Large intestine (tissue), 3 donors: ENCODE measurements around the gene RAPGEF6. TPM values are rescaled to one million over a fixed set of nuclear protein-coding genes. Genes with fewer than 3 reads are reported as not detected.

Source experiments
- DNase-seq, 2 donors: peaks; one replicate each; pipeline versions ENCODE4 v3.0.0 to v3.0.0-alpha.2; 2013
- H3K27ac ChIP-seq: one replicate; pipeline ENCODE4 v1.5.1; 2013; ENCODE audit warnings: low read length
- H3K27me3 ChIP-seq: 2 replicates; pipeline ENCODE4 v1.6.1; 2013; ENCODE audit warnings: low read length; ENCODE audit not compliant: control insufficient read depth, insufficient read depth
- H3K36me3 ChIP-seq: 2 replicates; pipeline ENCODE4 v1.6.1; 2013; ENCODE audit warnings: low read length; ENCODE audit not compliant: control insufficient read depth, insufficient read depth
- H3K4me1 ChIP-seq: one replicate; pipeline ENCODE4 v1.6.1; 2013; ENCODE audit warnings: low read length; ENCODE audit not compliant: control insufficient read depth, insufficient read depth
- H3K4me3 ChIP-seq: one replicate; pipeline ENCODE4 v1.5.1; 2013; ENCODE audit warnings: low read length
- H3K9me3 ChIP-seq: one replicate; pipeline ENCODE4 v1.6.1; 2013; ENCODE audit warnings: mild to moderate bottlenecking, low read depth, low read length, moderate library complexity; ENCODE audit not compliant: control insufficient read depth
- WGBS: methylation state at CpG from one replicate; pipeline ENCODE4 v1.1.5; 2013; ENCODE audit warnings: low lambda C conversion rate; ENCODE audit not compliant: insufficient coverage; 5-methylcytosine and 5-hydroxymethylcytosine counted together
- polyA plus RNA-seq: library from polyadenylated mRNA; unstranded; fragments of 120-200 nt; gene quantifications from one replicate; pipeline ENCODE4 v1.2.1, GENCODE V29; 2013

The RAPGEF6 gene
- polyA plus RNA-seq, 1 donor: 11.2 TPM

- no peaks in the 10 kb centered on the region for H3K4me1 ChIP-seq
- peak overlapping the region; percentile 43 for H3K27ac ChIP-seq
- no peaks in the 10 kb centered on the region for H3K9me3 ChIP-seq
- H3K27me3 ChIP-seq: no peaks in the 10 kb centered on the region
- DNase-seq: peak; percentile 38 to 40
- 25% methylated on average over 1 of the region's 2 CpGs for WGBS
- H3K4me3 ChIP-seq: no peak overlapping the region
- peaks cover 56% of the 10 kb centered on the region for H3K36me3 ChIP-seq
Measured at GRCh38 chr5:131671994-131672655, 37.1 kb upstream of the RAPGEF6 start.

GRCh38 chr5:131671409-131671808 is 36.4 kb upstream of the RAPGEF6 start:
- Histone ChIP-seq H3K27ac (no peak overlapping the region), H3K36me3 (peaks cover 51% of the 10 kb centered on the region), H3K4me3 (no peak overlapping the region), H3K27me3 (no peaks in the 10 kb centered on the region), H3K4me1 (no peaks in the 10 kb centered on the region), H3K9me3 (no peaks in the 10 kb centered on the region)
- DNase-seq: no peak

- Histone ChIP-seq H3K4me1 (no peaks in the 10 kb centered on the region), H3K36me3 (peaks cover 43% of the 10 kb centered on the region), H3K27ac (no peak overlapping the region), H3K27me3 (no peaks in the 10 kb centered on the region), H3K4me3 (no peak overlapping the region), H3K9me3 (peaks cover 4% of the 10 kb centered on the region)
- no peak for DNase-seq
- WGBS: no CpG with 5 or more reads among the region's 1 CpG
Measured at GRCh38 chr5:131664929-131665328, 29.9 kb upstream of the RAPGEF6 start.

GRCh38 chr5:131661933-131662332 is 26.9 kb upstream of the RAPGEF6 start:
- no CpG with 5 or more reads among the region's 1 CpG for WGBS
- H3K36me3 ChIP-seq: peaks cover 48% of the 10 kb centered on the region
- no peaks in the 10 kb centered on the region for H3K27me3 ChIP-seq
- H3K4me3 ChIP-seq: no peak overlapping the region
- no peak overlapping the region for H3K27ac ChIP-seq
- H3K9me3 ChIP-seq: peaks cover 10% of the 10 kb centered on the region
- no peaks in the 10 kb centered on the region for H3K4me1 ChIP-seq
- no peak for DNase-seq

GRCh38 chr5:131659841-131660240 is 24.8 kb upstream of the RAPGEF6 start:
- no peak overlapping the region for H3K27ac ChIP-seq
- peaks cover 43% of the 10 kb centered on the region for H3K36me3 ChIP-seq
- no peaks in the 10 kb centered on the region for H3K27me3 ChIP-seq
- H3K4me3 ChIP-seq: no peak overlapping the region
- H3K9me3 ChIP-seq: peaks cover 10% of the 10 kb centered on the region
- DNase-seq: no peak
- WGBS: no CpG with 5 or more reads among the region's 9 CpGs
- no peaks in the 10 kb centered on the region for H3K4me1 ChIP-seq

GRCh38 chr5:131659290-131659689 is 24.3 kb upstream of the RAPGEF6 start:
- Histone ChIP-seq H3K36me3 (peaks cover 43% of the 10 kb centered on the region), H3K4me3 (no peak overlapping the region), H3K9me3 (peaks cover 10% of the 10 kb centered on the region), H3K27ac (no peak overlapping the region), H3K27me3 (no peaks in the 10 kb centered on the region), H3K4me1 (no peaks in the 10 kb centered on the region)
- DNase-seq: no peak
- no CpG with 5 or more reads among the region's 13 CpGs for WGBS

GRCh38 chr5:131654776-131655175 is 19.7 kb upstream of the RAPGEF6 start:
- no peak overlapping the region for H3K27ac ChIP-seq
- peaks cover 36% of the 10 kb centered on the region for H3K36me3 ChIP-seq
- DNase-seq: no peak
- H3K4me1 ChIP-seq: no peaks in the 10 kb centered on the region
- no CpG with 5 or more reads among the region's 2 CpGs for WGBS
- no peak overlapping the region for H3K4me3 ChIP-seq
- H3K9me3 ChIP-seq: peaks cover 6% of the 10 kb centered on the region
- no peaks in the 10 kb centered on the region for H3K27me3 ChIP-seq

GRCh38 chr5:131654309-131654708 is 19.3 kb upstream of the RAPGEF6 start:
- 88% methylated on average over 1 of the region's 2 CpGs for WGBS
- DNase-seq: no peak
- no peaks in the 10 kb centered on the region for H3K27me3 ChIP-seq
- H3K4me3 ChIP-seq: no peak overlapping the region
- H3K4me1 ChIP-seq: no peaks in the 10 kb centered on the region
- H3K36me3 ChIP-seq: peaks cover 31% of the 10 kb centered on the region
- no peak overlapping the region for H3K27ac ChIP-seq
- peaks cover 4% of the 10 kb centered on the region for H3K9me3 ChIP-seq

GRCh38 chr5:131649161-131649560 is 14.1 kb upstream of the RAPGEF6 start:
- no peak for DNase-seq
- Histone ChIP-seq H3K36me3 (peaks cover 33% of the 10 kb centered on the region), H3K9me3 (no peaks in the 10 kb centered on the region), H3K27ac (no peak overlapping the region), H3K4me1 (no peaks in the 10 kb centered on the region), H3K4me3 (no peak overlapping the region), H3K27me3 (no peaks in the 10 kb centered on the region)
- WGBS: 80% methylated on average over 2 of the region's 3 CpGs

- Histone ChIP-seq H3K4me3 (no peak overlapping the region), H3K36me3 (peaks cover 27% of the 10 kb centered on the region), H3K4me1 (no peaks in the 10 kb centered on the region), H3K9me3 (no peaks in the 10 kb centered on the region), H3K27ac (no peak overlapping the region), H3K27me3 (no peaks in the 10 kb centered on the region)
- no peak for DNase-seq
- WGBS: 83% methylated on average over 1 of the region's 10 CpGs
Measured at GRCh38 chr5:131647048-131647769, 12.2 kb upstream of the RAPGEF6 start.

GRCh38 chr5:131644822-131645221 is 9.8 kb upstream of the RAPGEF6 start:
- H3K9me3 ChIP-seq: no peaks in the 10 kb centered on the region
- peaks cover 16% of the 10 kb centered on the region for H3K36me3 ChIP-seq
- no CpG with 5 or more reads among the region's 7 CpGs for WGBS
- no peak for DNase-seq
- H3K27ac ChIP-seq: peak overlapping the region; percentile 9
- H3K4me3 ChIP-seq: no peak overlapping the region
- H3K4me1 ChIP-seq: no peaks in the 10 kb centered on the region
- H3K27me3 ChIP-seq: no peaks in the 10 kb centered on the region
